HG02571 (cell line): ENCODE data around the gene MAP6.

ENCODE experiments used
- ATAC-seq: cut with Tn5 transposase; IDR thresholded peaks from one replicate; pipeline ENCODE4 v1.9.1; 2021; ENCODE audit warnings: mild to moderate bottlenecking, moderate library complexity; ENCODE audit not compliant: unreplicated experiment

Gene MAP6

GRCh38 chr11:75571625-75572024, 97.2 kb downstream of the MAP6 start:
- ATAC-seq = no peak

DNA sequence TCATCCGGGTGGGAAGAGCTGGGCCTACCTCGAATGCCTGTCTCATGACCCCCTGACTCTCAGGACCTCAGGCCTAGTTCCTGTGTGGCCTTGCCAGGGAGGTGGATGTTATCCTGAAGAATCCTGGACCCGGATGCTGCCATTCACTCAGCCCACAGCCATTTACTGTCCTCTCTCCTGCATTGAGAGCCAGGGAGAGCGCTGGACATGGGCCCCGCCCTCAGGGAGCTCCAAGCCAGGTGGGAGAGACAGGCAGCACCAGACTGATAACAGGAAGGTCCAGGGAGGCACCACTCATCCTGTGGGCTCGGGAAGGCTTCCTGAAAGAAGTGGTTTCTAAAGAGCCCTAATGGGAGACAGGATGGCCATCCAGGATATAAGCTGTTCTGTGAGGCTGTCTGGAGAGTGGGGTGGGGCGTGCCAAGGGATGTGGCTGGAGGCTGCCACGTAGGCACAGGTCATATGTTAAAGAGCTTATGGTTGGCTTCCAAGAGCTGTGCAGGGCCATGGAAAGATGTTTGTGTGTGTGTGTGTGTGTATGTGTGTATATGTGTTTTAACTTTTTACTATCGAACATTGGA, 98.2 kb downstream of the MAP6 start:
- no peak for ATAC-seq

- ATAC-seq = no peak
Observed at GRCh38 chr11:75568616-75569219, 100.1 kb downstream of the MAP6 start.

GRCh38 chr11:75567971-75568370, 100.9 kb downstream of the MAP6 start:
- ATAC-seq = no peak

DNA sequence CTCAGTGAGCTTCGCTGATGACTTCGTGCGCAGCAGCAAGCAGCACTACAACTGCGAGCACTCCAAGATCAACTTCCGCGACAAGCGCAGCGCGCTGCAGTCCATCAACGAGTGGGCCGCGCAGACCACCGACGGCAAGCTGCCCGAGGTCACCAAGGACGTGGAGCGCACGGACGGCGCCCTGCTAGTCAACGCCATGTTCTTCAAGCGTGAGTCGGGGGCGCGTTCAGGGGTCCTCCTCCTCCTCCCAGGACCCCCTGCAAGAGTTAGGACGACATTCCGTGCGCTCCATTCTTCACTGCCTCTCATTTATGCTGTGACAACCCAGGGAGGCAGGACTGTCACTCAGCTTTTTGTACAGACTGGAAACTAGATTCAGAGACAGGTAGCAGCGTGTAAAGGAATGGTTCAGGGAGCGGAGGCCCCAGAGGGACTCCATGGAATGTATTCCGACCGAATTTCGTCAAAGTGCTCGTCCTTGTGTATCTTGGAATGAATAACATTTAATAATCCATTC, 102.0 kb downstream of the MAP6 start:
- ATAC-seq = no peak

DNA sequence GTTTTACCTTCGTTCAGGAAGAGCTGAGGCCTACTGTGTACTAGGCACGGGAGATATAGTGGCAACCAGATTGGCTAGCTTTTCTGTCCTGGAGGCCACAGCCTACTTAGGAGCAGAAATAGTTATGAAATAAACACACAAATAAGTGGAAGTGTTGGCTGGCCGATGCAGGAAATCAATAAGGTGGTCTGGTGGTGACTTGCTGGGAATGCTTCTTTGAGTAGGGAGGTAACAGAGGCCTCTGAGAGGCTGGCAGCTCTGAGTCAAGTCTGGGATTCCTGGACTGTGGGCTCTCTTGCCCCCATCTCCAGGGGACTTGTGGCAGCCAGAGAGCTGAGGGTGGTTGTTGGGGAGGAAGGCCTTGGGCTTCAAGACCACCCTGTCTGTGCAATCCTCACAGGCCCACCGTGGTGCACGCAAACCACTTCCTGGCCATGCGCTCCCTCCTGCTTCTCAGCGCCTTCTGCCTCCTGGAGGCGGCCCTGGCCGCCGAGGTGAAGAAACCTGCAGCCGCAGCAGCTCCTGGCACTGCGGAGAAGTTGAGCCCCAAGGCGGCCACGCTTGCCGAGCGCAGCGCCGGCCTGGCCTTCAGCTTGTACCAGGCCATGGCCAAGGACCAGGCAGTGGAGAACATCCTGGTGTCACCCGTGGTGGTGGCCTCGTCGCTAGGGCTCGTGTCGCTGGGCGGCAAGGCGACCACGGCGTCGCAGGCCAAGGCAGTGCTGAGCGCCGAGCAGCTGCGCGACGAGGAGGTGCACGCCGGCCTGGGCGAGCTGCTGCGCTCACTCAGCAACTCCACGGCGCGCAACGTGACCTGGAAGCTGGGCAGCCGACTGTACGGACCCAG, 102.7 kb downstream of the MAP6 start:
- no peak for ATAC-seq

GRCh38 chr11:75565221-75565814, 103.5 kb downstream of the MAP6 start:
- ATAC-seq = no peak

GRCh38 chr11:75563978-75564552, 104.8 kb downstream of the MAP6 start:
- ATAC-seq = no peak

- no peak for ATAC-seq
Observed at GRCh38 chr11:75563501-75563977, 105.3 kb downstream of the MAP6 start.

DNA sequence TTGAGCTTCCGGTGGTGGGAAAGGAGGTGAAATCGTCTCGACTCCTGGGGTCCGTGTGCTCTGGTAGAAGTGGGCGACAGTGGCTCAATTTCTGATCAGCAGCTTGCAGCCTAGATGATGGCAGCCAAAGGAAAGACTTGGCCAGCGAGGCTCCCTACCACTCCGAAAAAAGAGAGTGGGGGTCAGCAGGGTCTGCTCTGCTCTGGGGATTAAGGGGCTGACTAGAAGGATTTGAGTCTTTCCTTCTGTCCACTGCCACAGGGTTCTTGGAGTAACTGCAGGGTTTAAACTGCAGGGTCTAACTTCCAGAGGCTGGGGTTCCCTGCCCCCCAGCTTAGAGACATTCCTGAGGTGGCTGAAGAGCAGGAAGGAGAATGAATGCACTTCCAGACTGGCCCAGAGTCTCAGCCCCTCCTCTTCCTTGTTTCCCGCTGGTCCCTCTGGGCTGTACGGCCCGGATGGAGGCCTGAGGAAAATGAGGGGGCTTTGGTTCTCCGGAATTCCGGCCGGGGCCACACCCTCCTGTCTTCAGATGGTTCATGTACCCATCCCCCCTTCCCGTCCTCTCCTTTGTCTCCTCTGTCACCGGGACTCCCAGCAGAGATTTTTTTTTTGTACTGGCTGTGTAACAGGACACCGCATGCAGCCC, 105.9 kb downstream of the MAP6 start:
- ATAC-seq = no peak

DNA sequence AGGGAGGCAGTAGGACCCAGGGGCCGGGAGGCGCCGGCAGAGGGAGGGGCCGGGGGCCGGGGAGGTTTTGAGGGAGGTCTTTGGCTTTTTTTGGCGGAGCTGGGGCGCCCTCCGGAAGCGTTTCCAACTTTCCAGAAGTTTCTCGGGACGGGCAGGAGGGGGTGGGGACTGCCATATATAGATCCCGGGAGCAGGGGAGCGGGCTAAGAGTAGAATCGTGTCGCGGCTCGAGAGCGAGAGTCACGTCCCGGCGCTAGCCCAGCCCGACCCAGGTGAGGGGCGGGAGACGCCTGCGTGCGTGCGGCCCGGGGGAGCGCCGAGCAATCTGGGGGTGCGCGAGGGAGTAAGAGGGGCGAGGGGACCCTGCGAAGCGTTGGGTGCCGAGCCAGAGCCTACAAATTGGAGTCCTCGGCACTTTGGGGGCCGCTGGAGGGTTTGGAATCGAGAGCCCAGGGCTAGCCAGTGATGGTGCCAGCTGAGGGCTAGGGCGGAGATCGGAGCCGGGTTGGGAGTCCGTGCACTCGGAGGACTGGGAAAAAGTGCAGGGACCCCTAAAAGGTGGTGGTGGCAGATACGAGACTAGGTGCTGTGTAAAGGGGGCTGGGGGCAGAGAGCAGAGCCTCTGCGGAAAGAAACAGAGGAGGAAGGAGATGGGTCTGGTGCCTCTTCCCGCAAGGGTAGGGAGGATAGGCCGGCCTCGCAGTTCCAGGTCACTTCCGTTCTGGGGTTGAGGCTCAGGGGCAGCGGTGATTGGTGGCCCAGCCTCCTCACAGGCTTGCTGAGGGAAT, 106.6 kb downstream of the MAP6 start, which contains the start of gene SERPINH1:
TSS of gene SERPINH1 (plus strand) at position 206 of the 788 bp plus-strand sequence. CDS start 4,097 bp downstream, outside the sequence.
- peak; percentile 71 for ATAC-seq

GRCh38 chr11:75561426-75562047, 107.3 kb downstream of the MAP6 start:
- ATAC-seq = peak; percentile 14

GRCh38 chr11:75560644-75561043, 108.2 kb downstream of the MAP6 start:
- no peak for ATAC-seq

GRCh38 chr11:75558939-75559843, 109.6 kb downstream of the MAP6 start:
- no peak for ATAC-seq

DNA sequence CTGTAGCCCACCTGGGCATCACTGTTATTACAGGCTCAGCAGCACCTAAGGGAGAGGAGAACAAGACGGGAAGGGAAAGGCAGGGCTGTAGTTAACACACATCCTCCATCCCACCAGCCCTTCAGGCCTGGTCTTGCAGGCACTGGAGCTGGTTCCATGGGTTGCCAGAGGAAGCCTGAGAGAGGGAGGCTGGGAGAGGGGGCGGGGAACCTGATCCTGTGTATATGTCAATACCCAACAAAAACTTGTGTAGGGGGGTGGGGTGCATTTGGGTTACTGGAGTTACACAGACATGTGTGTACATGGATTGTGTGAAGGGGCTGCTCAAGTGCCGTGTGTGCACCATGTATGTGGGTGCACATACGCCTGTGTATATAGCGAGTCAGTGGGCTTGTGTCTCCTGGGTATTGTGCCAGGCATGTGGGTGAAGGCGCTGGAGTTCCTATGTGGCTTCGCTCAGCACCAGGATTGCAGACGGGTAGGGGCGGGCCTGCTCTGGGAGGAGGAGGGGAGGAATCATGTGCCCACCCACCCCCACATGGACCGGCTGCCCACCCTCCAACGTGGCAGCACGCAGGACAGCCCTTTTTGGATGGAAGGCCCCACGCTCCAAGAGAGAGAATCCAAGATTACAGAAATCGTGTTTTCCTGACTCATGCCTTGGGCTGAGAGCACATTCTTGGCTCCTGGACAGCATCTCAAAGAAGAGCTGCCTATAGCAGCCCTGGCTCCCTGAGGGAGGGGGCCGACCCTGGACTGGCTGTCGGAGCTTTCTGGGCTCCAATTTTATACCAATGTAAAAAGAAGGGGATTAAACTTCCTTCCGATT, 111.0 kb downstream of the MAP6 start:
- ATAC-seq = no peak

GRCh38 chr11:75556275-75556674, 112.6 kb downstream of the MAP6 start:
- no peak for ATAC-seq
